IPS-20b (cell line): Measurements from ENCODE around the gene EYS.
"Not testable (repeated sequence)": the region's sequence is repeated elsewhere in the genome, so short reads cannot be mapped to it uniquely, and the experiment has no call there.

Experiments used
- H3K27ac ChIP-seq: one replicate; pipeline ENCODE4 v1.5.1; 2013; ENCODE audit warnings: low read length
- H3K27me3 ChIP-seq: 2 replicates; pipeline ENCODE4 v1.6.1; 2013; ENCODE audit warnings: mild to moderate bottlenecking, low read length, inconsistent platforms; ENCODE audit not compliant: insufficient read depth
- H3K36me3 ChIP-seq: 2 replicates; pipeline ENCODE4 v1.6.1; 2013; ENCODE audit warnings: low read depth, mild to moderate bottlenecking, inconsistent platforms, low read length, moderate library complexity; ENCODE audit not compliant: insufficient read depth
- H3K4me1 ChIP-seq: 2 replicates; pipeline ENCODE4 v1.6.1; 2013; ENCODE audit warnings: mild to moderate bottlenecking, control low read depth, inconsistent platforms, low read length, moderate library complexity; ENCODE audit not compliant: insufficient read depth
- H3K4me3 ChIP-seq: 2 replicates; pipeline ENCODE4 v1.5.1; 2013; ENCODE audit warnings: mild to moderate bottlenecking, low read length, inconsistent platforms
- H3K9ac ChIP-seq: 2 replicates; pipeline ENCODE4 v1.6.1; 2013; ENCODE audit warnings: low read depth, mild to moderate bottlenecking, inconsistent platforms, low read length, moderate library complexity
- H3K9me3 ChIP-seq: 2 replicates; pipeline ENCODE4 v1.6.1; 2013; ENCODE audit warnings: mild to moderate bottlenecking, low read depth, low read length, inconsistent platforms; ENCODE audit not compliant: insufficient read depth

The EYS gene

GRCh38 chr6:64049736-64050135 lies 1657.3 kb downstream of the EYS start:
- no peak overlapping the region for H3K9ac ChIP-seq
- no peaks in the 10 kb centered on the region for H3K36me3 ChIP-seq

GRCh38 chr6:64046746-64047208 lies 1660.2 kb downstream of the EYS start:
- Histone ChIP-seq H3K27ac (no peak overlapping the region), H3K4me3 (no peak overlapping the region), H3K27me3 (no peaks in the 10 kb centered on the region), H3K4me1 (no peaks in the 10 kb centered on the region), H3K9ac (no peak overlapping the region), H3K9me3 (no peaks in the 10 kb centered on the region), H3K36me3 (no peaks in the 10 kb centered on the region)

More at GRCh38 chr6:64049736-64050135, 1657.3 kb downstream of the EYS start:
- Histone ChIP-seq H3K27me3 (no peaks in the 10 kb centered on the region), H3K9me3 (no peaks in the 10 kb centered on the region), H3K4me3 (no peak overlapping the region), H3K27ac (no peak overlapping the region), H3K4me1 (no peaks in the 10 kb centered on the region)

- H3K27me3 ChIP-seq, result no peaks in the 10 kb centered on the region
- H3K9me3 ChIP-seq, result no peaks in the 10 kb centered on the region
- H3K27ac ChIP-seq, result no peak overlapping the region
- H3K36me3 ChIP-seq, result no peaks in the 10 kb centered on the region
- H3K9ac ChIP-seq, result no peak overlapping the region
- no peaks in the 10 kb centered on the region for H3K4me1 ChIP-seq
- H3K4me3 ChIP-seq, result no peak overlapping the region
Measured at GRCh38 chr6:64041373-64041772, 1665.7 kb downstream of the EYS start.

GRCh38 chr6:64040113-64040512 lies 1666.9 kb downstream of the EYS start:
- no peaks in the 10 kb centered on the region for H3K4me1 ChIP-seq
- H3K4me3 ChIP-seq, result no peak overlapping the region
- H3K27ac ChIP-seq, result no peak overlapping the region
- H3K9ac ChIP-seq, result no peak overlapping the region
- H3K27me3 ChIP-seq, result no peaks in the 10 kb centered on the region
- H3K36me3 ChIP-seq, result no peaks in the 10 kb centered on the region
- no peaks in the 10 kb centered on the region for H3K9me3 ChIP-seq

GRCh38 chr6:64037427-64037826 lies 1669.6 kb downstream of the EYS start:
- H3K36me3 ChIP-seq, result no peaks in the 10 kb centered on the region
- no peaks in the 10 kb centered on the region for H3K9me3 ChIP-seq
- no peaks in the 10 kb centered on the region for H3K27me3 ChIP-seq
- no peak overlapping the region for H3K27ac ChIP-seq
- no peaks in the 10 kb centered on the region for H3K4me1 ChIP-seq
- no peak overlapping the region for H3K4me3 ChIP-seq
- no peak overlapping the region for H3K9ac ChIP-seq

- Histone ChIP-seq H3K27me3 (no peaks in the 10 kb centered on the region), H3K36me3 (no peaks in the 10 kb centered on the region), H3K9ac (no peak overlapping the region), H3K4me3 (no peak overlapping the region), H3K4me1 (no peaks in the 10 kb centered on the region), H3K27ac (no peak overlapping the region), H3K9me3 (no peaks in the 10 kb centered on the region)
Measured at GRCh38 chr6:64034910-64035655, 1671.9 kb downstream of the EYS start.

- no peaks in the 10 kb centered on the region for H3K36me3 ChIP-seq
- H3K27me3 ChIP-seq, result no peaks in the 10 kb centered on the region
- no peak overlapping the region for H3K27ac ChIP-seq
- H3K4me3 ChIP-seq, result no peak overlapping the region
- H3K9ac ChIP-seq, result no peak overlapping the region
- H3K9me3 ChIP-seq, result no peaks in the 10 kb centered on the region
- H3K4me1 ChIP-seq, result no peaks in the 10 kb centered on the region
Measured at GRCh38 chr6:64034291-64034690, 1672.7 kb downstream of the EYS start.

GRCh38 chr6:64030950-64031618 lies 1675.9 kb downstream of the EYS start:
- H3K4me1 ChIP-seq, H3K36me3 ChIP-seq, H3K27me3 ChIP-seq, H3K4me3 ChIP-seq, H3K27ac ChIP-seq, H3K9me3 ChIP-seq, H3K9ac ChIP-seq: not testable (repeated sequence)

- H3K4me3 ChIP-seq, result no peak overlapping the region
- H3K27me3 ChIP-seq, result no peaks in the 10 kb centered on the region
- no peaks in the 10 kb centered on the region for H3K4me1 ChIP-seq
- H3K27ac ChIP-seq, result no peak overlapping the region
- H3K9ac ChIP-seq, result no peak overlapping the region
- no peaks in the 10 kb centered on the region for H3K36me3 ChIP-seq
- H3K9me3 ChIP-seq, result no peaks in the 10 kb centered on the region
Measured at GRCh38 chr6:64023693-64024092, 1683.3 kb downstream of the EYS start.

- Histone ChIP-seq H3K9me3 (no peaks in the 10 kb centered on the region), H3K9ac (no peak overlapping the region), H3K4me1 (peaks cover 9% of the 10 kb centered on the region), H3K36me3 (no peaks in the 10 kb centered on the region), H3K27ac (no peak overlapping the region), H3K27me3 (no peaks in the 10 kb centered on the region), H3K4me3 (no peak overlapping the region)
Measured at GRCh38 chr6:64014595-64014994, 1692.4 kb downstream of the EYS start.

- Histone ChIP-seq H3K4me3 (no peak overlapping the region), H3K9me3 (no peaks in the 10 kb centered on the region), H3K27ac (no peak overlapping the region), H3K27me3 (no peaks in the 10 kb centered on the region), H3K4me1 (peaks cover 9% of the 10 kb centered on the region), H3K9ac (no peak overlapping the region), H3K36me3 (no peaks in the 10 kb centered on the region)
Measured at GRCh38 chr6:64013011-64013410, 1694.0 kb downstream of the EYS start.

- no peaks in the 10 kb centered on the region for H3K9me3 ChIP-seq
- H3K9ac ChIP-seq, result no peak overlapping the region
- H3K27ac ChIP-seq, result no peak overlapping the region
- H3K36me3 ChIP-seq, result no peaks in the 10 kb centered on the region
- peaks cover 9% of the 10 kb centered on the region for H3K4me1 ChIP-seq
- H3K4me3 ChIP-seq, result no peak overlapping the region
- H3K27me3 ChIP-seq, result no peaks in the 10 kb centered on the region
Measured at GRCh38 chr6:64012351-64013001, 1694.5 kb downstream of the EYS start.
